HEK293T (cell line): ENCODE data around the gene ANKFY1.
"Not testable (repeated sequence)": the region's sequence is repeated elsewhere in the genome, so short reads cannot be mapped to it uniquely, and the experiment has no call there.

ENCODE experiments used
- CTCF ChIA-PET: fragments of 350-600 bp; formaldehyde crosslinking; extraction: SDS; loops from one replicate; lab custom pipeline; 2021; ENCODE audit warnings: antibody characterized with exemption, inconsistent platforms; lab: Yijun Ruan, JAX
- POLR2A ChIA-PET: fragments of 350-600 bp; formaldehyde crosslinking; extraction: SDS; loops from one replicate; lab custom pipeline; 2020; ENCODE audit warnings: antibody characterized with exemption, inconsistent platforms; lab: Yijun Ruan, JAX
- DNase-seq: peaks from one replicate; pipeline ENCODE4 v3.0.0; 2012; ENCODE audit warnings: mixed read lengths; ENCODE audit errors: extremely low spot score
- ARNT ChIP-seq: fragments of 450-650 bp; IDR thresholded peaks from 2 replicates; pipeline ENCODE4 v1.6.1; 2017; ENCODE audit warnings: mild to moderate bottlenecking
- BHLHE40 ChIP-seq: fragments of 450-650 bp; IDR thresholded peaks from 2 replicates; pipeline ENCODE4 v1.6.1; 2016; ENCODE audit warnings: mild to moderate bottlenecking, moderate library complexity, borderline replicate concordance
- CTBP1 ChIP-seq: fragments of 450-650 bp; IDR thresholded peaks from 2 replicates; pipeline ENCODE4 v1.6.1; 2016; ENCODE audit warnings: borderline replicate concordance
- ELF4 ChIP-seq: fragments of 450-650 bp; IDR thresholded peaks from 2 replicates; pipeline ENCODE4 v1.6.1; 2017; ENCODE audit warnings: antibody characterized with exemption
- FOXA1 ChIP-seq: fragments of 450-650 bp; IDR thresholded peaks from 2 replicates; pipeline ENCODE4 v1.6.1; 2016; ENCODE audit warnings: mild to moderate bottlenecking
- FOXK2 ChIP-seq: fragments of 450-650 bp; IDR thresholded peaks from 2 replicates; pipeline ENCODE4 v1.6.1; 2016; ENCODE audit warnings: mild to moderate bottlenecking
- FOXM1 ChIP-seq: fragments of 450-650 bp; IDR thresholded peaks from 2 replicates; pipeline ENCODE4 v1.6.1; 2017; ENCODE audit warnings: mild to moderate bottlenecking, borderline replicate concordance
- HDGF ChIP-seq: fragments of 450-650 bp; IDR thresholded peaks from 2 replicates; pipeline ENCODE4 v1.6.1; 2017; ENCODE audit warnings: antibody characterized with exemption, borderline replicate concordance
- L3MBTL2 ChIP-seq: fragments of 450-650 bp; conservative IDR thresholded peaks from 2 replicates; pipeline ENCODE4 v1.6.1; 2016; ENCODE audit warnings: mild to moderate bottlenecking
- LEF1 ChIP-seq: fragments of 450-650 bp; IDR thresholded peaks from 2 replicates; pipeline ENCODE4 v1.6.1; 2017; ENCODE audit warnings: mild to moderate bottlenecking, borderline replicate concordance
- NFRKB ChIP-seq: fragments of 450-650 bp; IDR thresholded peaks from 2 replicates; pipeline ENCODE4 v1.6.1; 2016; ENCODE audit warnings: mild to moderate bottlenecking, moderate library complexity
- SP1 ChIP-seq: fragments of 450-650 bp; IDR thresholded peaks from 2 replicates; pipeline ENCODE4 v1.6.1; 2017
- SUZ12 ChIP-seq: fragments of 450-650 bp; IDR thresholded peaks from 2 replicates; pipeline ENCODE4 v1.6.1; 2016; ENCODE audit warnings: mild to moderate bottlenecking
- TARDBP ChIP-seq: fragments of 450-650 bp; IDR thresholded peaks from 2 replicates; pipeline ENCODE4 v1.6.1; 2016
- ZNF384 ChIP-seq: fragments of 450-650 bp; IDR thresholded peaks from 2 replicates; pipeline ENCODE4 v1.6.1; 2016
- TF ChIP-seq, protein P1 (sequence below): fragments of 450-650 bp; IDR thresholded peaks from 2 replicates; pipeline ENCODE4 v1.6.1; 2016

The ANKFY1 gene

DNA sequence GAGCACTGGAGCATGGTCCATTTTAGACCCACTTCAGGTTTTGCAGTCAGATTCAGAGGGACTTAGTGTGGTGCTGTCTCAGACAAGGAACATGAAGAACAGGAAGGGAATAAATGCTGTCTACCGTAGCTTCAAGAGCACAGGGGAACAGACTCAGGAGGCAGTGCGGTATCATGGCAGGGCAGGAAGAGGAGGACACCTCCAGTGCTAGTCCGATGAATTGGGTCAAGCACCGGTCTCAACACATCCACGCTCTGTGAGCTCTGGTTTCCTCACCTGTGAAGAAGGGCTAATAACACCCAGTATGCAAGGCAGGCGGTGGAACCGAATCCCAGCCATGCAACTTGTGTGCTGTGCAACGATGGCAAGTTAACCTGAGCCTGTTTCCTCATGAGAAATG lies 3.6 kb upstream of the ANKFY1 start:
- ChIA-PET CTCF (no interaction called here), POLR2A (no interaction called here)
- TF ChIP-seq ELF4: no peak
- no peak for TF ChIP-seq FOXK2
- no peak for DNase-seq

DNA sequence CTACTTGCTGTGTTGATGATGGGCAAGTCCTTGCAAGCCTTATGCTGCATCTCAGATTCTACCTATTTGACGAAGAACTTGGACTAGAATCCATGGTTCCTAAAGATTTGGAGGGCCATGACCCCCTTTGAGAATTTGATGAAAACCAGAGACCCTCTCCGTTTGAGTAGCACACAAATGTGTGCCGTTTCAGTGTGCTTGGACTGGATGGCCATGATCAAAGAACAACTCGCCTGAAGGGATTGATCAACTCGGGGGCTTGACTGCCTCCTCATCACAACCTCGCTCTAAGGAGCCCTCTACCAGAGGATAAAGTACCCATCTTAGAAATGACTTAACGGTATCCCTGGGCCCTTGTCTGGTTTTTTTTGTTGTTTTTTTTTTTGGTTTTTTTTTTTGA lies 2.8 kb upstream of the ANKFY1 start:
- no peak for DNase-seq
- TF ChIP-seq FOXM1 (no peak), NFRKB (no peak), ELF4 (no peak), ZNF384 (no peak), BHLHE40 (no peak), FOXK2 (no peak), SP1 (no peak), ARNT (no peak), HDGF (no peak), LEF1 (no peak), CTBP1 (no peak), FOXA1 (no peak), SUZ12 (no peak), TARDBP (no peak), L3MBTL2 (no peak)
- TF ChIP-seq, protein P1, sequence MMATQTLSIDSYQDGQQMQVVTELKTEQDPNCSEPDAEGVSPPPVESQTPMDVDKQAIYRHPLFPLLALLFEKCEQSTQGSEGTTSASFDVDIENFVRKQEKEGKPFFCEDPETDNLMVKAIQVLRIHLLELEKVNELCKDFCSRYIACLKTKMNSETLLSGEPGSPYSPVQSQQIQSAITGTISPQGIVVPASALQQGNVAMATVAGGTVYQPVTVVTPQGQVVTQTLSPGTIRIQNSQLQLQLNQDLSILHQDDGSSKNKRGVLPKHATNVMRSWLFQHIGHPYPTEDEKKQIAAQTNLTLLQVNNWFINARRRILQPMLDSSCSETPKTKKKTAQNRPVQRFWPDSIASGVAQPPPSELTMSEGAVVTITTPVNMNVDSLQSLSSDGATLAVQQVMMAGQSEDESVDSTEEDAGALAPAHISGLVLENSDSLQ: no peak
- POLR2A ChIA-PET: no interaction called here
- CTCF ChIA-PET: no interaction called here

DNA sequence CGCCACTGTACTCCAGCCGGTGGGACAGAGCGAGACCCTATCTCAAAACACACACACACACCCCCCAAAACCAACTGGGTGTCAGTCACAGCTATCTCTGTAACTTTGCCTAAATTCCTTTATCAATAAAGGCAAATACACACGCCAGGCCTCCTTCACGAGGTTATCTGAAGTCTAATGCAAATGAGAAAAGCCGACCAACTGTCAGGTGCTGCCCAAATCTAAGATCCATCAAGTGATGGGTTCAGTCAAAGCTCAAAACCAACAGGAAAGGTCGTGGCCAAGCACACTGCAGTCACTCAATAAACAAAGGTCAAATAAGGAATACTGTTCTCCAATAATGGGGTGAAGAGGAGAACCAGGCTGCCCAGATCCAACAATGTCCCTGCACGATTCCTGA lies 1.1 kb downstream of the ANKFY1 start:
- CTCF ChIA-PET: no interaction called here
- no peak for TF ChIP-seq SP1
- POLR2A ChIA-PET: interaction anchor here (1.2 to 1.8 kb wide), 4 partner anchors 13 to 103 kb away, joined by 3 to 4 read pairs (median 4); partner anchors contain the start of gene UBE2G1
- DNase-seq: no peak

DNA sequence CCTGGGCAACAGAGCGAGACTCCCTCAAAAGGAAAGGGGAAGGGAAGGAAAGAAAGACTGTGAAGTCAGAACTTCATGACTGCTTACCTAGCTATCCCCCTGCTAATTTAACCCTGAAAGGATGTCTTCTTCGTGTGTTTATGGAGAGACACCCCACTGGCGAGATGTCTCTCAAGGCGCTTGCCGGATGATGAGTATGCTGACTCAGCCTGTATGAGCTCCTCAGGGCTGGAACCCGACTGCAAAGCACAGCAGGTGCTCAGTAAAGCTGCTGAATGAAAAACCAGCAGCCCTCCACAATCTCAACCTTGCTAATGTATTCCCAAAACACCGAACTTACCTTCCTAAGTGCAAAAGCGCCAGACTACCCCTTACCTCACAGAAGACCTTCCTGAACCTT lies 2.3 kb downstream of the ANKFY1 start:
- no peak for DNase-seq
- POLR2A ChIA-PET: interaction anchor here (1.2 kb wide), 1 partner anchor 105 kb away, joined by 3 read pairs; the partner anchor contains the start of gene UBE2G1
- no peak for TF ChIP-seq FOXA1
- TF ChIP-seq, protein P1: no peak
- TF ChIP-seq HDGF: no peak
- TF ChIP-seq SP1: no peak
- TF ChIP-seq L3MBTL2: no peak
- TF ChIP-seq CTBP1: no peak
- no peak for TF ChIP-seq BHLHE40
- no peak for TF ChIP-seq ZNF384
- CTCF ChIA-PET: interaction anchor here (2.1 kb wide), 1 partner anchor 12 kb away, joined by 9 read pairs; no protein-coding TSS in a partner anchor

DNA sequence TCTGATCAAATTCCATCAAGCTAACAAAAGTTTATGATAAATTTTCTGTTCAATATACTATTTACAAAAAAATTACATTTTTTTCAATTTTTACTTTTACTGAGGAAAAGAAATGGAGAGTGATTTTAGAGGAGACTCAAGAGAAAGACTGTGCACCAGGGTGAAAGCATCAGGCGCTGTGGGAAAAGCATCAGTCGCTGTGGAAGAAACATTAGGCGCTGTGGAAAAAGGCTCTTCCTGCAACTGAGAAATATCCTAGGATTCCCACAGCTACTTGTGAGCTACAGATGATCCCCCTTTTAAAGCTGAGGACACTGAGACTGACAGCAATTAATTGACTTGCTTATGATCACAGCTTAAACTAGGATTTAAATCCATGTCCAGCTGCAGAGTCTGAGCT lies 4.9 kb downstream of the ANKFY1 start:
- TF ChIP-seq LEF1: no peak
- TF ChIP-seq NFRKB: no peak
- TF ChIP-seq SP1: no peak
- TF ChIP-seq FOXK2: no peak
- no peak for TF ChIP-seq ZNF384
- TF ChIP-seq L3MBTL2: no peak
- TF ChIP-seq CTBP1: no peak
- TF ChIP-seq ELF4: no peak
- TF ChIP-seq HDGF: no peak
- TF ChIP-seq FOXM1: no peak
- TF ChIP-seq, protein P1: no peak
- no peak for TF ChIP-seq BHLHE40
- no peak for TF ChIP-seq ARNT
- no peak for TF ChIP-seq TARDBP
- TF ChIP-seq FOXA1: no peak
- CTCF ChIA-PET: no interaction called here
- POLR2A ChIA-PET: no interaction called here
- no peak for DNase-seq

DNA sequence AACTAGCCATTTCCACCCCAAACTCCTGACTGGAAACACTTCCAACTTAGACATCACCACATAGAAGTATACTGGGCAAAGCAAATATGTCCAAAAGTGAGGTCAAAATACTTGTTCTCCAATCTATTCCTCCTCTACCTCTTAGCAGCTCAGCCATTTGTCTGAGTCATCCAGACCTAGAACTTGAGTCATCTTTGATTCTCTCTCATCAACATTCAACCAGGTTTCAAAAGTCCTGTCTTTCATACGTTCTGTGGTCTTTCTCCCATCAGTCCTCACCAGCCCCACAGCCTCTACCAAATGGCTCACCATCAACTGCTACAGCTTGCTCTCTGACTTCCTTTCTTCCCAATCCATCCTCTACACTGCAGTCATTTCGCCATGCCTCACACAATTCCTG lies 6.8 kb downstream of the ANKFY1 start:
- TF ChIP-seq SUZ12 (no peak), FOXA1 (no peak), FOXK2 (no peak), BHLHE40 (no peak)
- TF ChIP-seq, protein P1: no peak
- ChIA-PET CTCF (no interaction called here), POLR2A (no interaction called here)
- DNase-seq: no peak

DNA sequence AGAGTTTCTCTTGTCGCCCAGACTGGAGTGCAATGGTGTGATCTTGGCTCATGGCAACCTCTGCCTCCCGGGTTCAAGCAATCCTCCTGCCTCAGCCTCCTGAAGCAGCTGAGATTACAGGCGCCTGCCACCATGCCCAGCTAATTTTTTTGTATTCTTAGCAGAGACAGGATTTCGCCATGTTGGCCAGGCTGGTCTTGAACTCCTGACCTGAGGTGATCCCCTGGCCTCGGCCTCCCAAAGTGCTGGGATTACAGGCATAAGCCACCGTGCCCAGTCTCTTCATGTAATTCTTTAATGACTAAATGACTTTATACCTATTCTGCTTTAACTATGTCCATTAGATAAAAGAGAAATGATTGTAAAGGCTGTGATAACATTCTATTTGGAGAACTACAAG lies 8.5 kb downstream of the ANKFY1 start:
- POLR2A ChIA-PET, CTCF ChIA-PET, DNase-seq: not testable (repeated sequence)
